SKM-1 (cell line): ENCODE measurements around the gene KCNK2.

Experiments used
- DNase-seq: peaks from one replicate; lab custom pipeline; 2025; ENCODE audit not compliant: unreplicated experiment; lab: John Stamatoyannopoulos, UW

KCNK2 gene

DNA sequence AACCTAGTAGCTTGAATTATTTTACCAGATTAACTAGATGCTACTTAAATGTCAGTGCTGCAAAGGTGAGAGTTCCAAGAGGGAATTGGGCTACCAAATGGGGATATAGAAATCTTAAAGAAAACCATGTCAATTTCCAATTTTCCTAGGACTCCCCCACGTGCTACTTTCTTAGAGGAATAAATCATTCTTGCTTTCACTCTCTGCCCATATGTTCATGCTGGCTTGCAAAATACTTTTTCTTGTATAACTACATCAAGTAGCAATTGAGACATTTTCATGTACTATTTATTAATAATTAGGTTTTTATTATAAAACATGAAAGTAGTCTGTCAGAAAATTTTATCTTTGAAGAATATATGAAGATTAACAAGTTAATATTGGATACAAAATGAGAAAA, 11.8 kb downstream of the KCNK2 start:
- no peak for DNase-seq

DNA sequence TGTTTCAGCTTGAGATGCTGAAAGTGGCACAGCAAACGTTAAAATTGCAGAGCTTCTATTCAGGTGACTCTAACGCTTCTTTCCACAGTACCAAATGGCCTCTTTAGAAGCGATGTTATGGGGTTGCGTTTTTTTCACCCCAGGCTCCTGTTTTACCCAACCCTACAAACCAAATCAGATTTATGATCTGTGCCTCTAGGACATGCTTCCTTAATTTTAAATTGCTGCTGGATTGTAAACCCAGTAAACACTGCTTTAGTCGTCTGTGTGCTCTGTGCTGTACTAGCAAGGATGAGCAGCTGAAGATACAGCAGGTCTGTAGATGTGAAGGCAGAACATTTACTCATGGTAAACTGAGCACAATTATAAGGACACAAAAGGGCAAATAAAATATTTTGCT, 13.0 kb downstream of the KCNK2 start:
- DNase-seq, result no peak

DNA sequence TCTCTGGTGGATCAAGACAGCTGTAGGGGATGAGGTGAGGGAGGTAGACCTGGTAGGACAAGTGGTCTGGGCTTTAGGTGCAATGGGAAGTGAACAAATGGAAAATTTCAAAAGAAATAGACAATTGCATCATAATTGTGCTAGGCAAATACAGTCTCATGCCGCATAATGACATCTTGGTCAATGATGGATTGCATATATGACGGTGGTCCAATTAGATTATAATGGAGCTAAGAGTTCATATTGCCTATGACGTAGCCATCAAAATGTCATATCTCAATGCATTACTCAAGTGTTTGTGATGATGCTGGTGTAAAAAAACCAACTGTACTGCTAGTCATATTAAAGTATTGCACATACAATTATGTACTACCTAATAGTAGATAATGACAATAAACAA, 19.0 kb downstream of the KCNK2 start:
- DNase-seq, result no peak

DNA sequence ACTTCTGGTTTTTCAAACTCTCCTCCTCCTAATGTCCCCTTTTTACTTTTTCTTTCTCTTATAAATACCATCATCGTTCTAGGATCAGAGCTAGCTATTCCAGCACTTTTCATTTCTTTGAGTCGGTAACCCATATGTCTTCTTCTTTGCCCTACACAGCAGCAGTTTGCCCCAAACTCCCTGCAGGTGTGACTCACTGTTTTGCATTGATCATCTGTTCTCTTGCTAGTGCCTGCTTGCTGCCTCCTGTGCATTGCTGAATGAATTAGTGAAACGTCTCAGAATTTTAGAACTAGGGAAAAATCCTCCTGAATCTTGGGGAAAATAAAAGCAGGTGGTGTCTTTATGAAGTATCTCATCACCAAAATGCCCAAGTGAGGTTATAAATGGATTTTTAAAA, 21.7 kb downstream of the KCNK2 start:
- no peak for DNase-seq

DNA sequence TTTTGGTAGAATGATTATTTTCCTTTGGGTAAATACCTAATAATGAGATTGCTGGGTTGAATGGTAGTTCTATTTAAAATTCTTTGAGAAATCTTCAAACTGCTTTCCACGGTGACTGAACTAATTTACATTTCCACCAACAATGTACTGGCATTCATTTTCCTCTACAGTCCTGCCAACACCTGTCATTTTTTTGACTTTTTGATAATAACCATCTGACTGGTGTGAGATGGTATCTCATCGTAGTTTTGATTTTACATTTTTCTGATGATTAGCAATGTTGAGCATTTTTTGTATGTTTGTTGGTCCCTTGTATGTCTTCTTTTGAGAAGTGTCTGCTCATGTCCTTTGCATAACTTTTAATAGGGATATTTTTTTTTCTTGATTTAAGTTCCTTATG, 23.5 kb downstream of the KCNK2 start:
- DNase-seq, result no peak

DNA sequence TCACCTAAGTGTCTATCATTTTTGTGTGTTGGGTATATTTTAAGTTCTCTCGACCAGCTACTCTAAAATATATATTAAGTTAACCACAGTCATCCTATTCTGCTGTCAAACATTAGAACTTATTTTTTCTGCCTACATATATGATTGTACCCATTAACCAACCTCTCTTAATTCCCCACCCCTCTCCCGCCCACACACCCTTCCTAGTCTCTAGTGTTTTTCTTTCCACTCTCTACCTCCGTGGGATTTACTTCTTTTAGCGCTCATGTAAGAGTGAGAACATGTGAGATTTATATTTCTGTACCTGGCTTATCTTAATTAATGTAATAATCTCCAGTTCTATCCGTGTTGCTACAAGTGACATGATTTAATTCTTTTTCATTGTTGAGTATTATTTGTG, 26.6 kb downstream of the KCNK2 start:
- no peak for DNase-seq

DNA sequence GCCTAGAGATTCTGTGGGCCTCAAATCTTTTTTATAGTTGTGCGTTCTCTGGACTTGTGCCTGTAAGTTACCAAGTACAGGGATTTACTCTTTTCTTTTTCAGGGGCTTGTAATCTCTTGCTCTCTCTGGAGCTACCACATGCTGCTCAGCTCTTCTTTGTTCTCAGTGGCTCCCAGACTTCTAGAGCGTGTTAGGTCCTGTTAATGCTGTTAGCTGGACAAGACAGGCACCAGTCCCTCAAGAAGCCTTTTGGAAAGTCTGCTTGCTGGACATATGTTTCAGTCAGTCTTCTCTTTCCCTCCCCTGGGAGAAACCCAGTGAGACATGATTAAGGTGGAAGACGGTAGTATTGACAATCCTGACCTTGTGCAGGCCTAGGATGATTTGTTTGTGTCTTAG, 29.4 kb downstream of the KCNK2 start:
- no peak for DNase-seq

DNA sequence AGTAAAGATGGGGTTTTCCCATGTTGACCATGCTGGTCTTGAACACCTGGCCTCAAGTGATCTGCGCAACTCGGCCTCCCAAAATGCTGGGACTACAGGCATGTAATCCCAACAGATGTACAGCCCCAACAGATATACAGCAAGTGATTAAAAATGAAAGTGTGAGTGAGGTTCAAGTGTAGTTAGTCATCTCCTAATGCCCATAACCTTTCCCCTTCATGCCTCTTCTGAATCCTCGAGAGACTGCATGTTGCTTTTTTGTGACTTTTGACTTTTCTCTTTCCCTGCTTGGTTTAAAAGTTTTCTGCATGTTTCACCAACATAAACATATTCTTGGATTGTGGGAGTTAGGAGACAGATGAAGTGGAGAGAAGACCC, 31.2 kb downstream of the KCNK2 start:
- DNase-seq, result no peak

DNA sequence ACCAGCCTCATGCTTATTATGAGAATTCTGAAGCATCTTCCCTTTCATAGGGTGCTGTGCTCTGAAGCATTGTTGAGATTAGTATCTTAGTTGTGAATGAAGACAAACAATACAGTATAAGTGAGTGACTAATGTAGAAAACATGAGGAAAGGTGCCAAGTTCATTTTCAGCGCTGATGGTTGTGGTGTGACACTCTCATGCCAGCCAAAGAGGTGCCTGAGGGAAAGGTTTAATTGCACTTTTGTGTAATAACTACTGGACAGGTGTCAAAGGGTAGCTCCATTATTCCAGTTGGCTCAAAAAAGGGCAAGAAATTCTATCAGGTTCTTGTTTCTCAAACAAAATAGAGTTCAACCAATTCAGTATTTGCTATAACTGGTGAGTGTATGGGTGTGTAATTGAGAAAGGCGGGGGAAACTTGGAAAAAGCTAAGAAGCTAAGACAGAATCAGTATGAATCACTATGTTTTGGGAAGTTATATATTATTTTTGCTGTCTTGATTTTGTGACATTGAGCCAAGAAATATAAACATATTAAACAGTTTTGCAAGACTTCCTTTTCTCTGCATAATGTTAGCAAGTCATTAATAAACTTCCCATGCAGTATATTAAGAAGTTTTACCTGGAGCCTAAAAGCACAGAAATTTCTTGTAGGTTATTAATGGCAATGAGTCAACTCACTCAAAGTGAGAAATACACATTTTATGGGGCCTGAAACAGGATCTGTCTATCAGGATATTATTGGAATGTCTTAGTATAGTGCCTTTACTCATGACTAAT, 31.8 kb downstream of the KCNK2 start:
- DNase-seq, result no peak

DNA sequence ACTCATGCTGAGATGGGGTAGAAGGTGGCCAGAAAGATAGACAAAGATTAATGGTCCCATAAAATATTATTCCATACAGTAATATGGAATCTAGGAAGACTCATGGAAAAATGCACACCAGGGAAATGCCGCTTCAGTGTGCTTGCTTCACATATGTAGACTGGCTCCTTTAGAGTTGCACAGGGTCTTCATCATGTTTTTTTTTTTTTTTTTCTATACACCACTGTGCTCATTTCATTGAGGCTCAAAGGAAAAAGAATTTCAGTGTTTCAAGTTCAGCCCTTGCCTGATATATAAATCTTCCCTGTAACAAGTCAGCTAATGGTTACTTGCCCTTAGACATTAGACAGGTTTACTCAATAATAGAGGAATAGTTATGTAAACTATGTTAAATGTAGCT, 33.2 kb downstream of the KCNK2 start:
- DNase-seq, result no peak

DNA sequence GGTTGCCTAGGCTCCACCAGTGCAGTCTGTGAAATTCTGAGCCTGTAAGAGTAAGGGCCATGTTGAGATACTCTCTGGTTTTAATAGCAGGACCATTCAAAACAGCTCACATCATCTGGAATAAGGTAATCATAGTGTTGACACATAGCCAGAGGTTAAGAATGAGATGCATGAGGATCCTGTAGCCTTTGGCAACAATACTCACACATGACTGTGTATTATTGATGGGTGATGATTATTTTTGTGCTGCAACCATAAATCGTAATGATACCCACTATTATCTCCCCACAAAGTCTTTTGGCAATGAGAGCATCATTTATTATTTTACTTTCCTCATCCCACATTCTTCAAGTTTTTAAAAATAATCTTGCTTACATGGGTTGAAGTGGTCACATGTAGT, 35.5 kb downstream of the KCNK2 start:
- DNase-seq, result no peak

DNA sequence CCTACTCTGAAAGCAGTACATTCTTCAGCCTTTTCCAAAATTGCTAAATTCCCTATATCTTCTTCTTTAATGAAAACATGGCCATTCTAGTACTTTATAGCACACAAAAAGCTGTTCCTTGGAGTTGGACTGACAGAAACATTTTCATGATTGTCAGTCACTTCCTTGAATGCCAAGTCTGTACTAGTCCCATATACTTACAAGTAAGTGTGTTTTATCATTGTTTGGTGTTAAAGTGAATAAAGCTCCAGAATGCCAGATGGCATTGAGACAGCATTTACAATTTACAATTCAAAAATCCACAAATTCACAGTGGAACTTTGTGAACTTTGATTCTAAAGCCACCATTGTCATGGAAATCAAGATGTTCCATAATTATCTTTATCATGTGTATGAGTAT, 36.5 kb downstream of the KCNK2 start:
- no peak for DNase-seq

DNA sequence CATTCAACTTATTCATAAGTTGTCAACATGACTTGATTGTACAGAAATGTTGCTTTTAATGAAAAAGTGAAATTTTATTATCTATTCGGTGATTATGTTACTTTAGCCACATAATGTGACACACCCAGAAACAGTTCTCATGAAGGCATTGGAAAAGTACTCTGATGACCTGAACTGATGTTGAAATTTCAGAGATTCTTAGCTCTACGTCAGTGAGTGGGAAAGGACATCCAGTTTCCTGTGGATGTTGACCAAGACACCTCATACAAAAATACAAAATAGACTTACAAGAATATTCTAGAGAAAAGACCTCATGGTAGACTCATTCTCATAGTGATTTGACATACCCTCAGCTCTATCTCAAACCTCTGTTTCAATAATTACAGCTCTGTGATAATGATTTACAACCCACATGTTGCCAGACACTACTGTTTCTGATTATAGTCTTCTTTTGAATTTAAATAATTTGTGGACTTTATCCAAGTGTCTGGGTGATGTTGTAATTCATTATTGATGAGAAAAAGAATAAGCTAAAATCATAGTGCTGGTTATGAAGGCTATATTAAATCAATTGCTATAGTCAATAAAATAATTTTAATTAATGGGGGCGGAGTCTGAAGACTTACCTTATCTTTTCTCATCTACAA, 37.3 kb downstream of the KCNK2 start:
- no peak for DNase-seq

DNA sequence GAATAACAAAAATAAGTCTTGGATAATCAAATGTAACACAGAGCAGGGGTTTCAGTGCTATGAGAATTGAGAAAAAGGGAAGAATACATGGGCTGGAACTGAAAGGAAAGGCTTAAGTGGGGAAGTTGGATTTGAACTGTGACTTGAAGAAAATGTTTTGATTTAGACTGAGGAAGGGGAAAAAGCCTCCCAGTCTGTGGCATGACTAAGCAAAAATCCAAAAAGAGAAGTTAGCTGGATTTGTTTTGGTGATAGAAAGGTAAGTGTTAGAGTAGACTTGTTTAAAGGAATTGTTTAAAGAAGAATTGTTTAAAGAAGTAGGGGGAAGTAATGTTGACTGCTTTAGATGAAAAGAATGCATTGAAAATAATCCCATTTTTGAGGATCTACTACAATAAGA, 46.0 kb downstream of the KCNK2 start:
- peak; percentile 81 for DNase-seq

DNA sequence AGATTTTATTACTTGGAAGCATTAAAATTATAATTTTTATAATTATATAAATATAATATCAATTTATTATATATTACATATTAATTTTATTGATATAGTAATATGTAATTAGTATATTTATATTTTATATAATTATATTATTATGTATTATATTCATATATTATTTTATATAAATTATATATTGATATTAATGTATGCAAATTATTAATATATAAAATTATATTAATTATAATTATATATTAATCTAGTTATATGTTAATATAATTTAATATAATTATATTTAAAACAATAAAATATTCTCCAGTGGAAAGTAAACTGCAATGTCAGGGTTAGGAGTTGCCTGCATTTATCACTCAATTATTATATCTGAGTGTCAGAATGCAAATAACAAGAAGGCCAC, 48.8 kb downstream of the KCNK2 start:
- no peak for DNase-seq

DNA sequence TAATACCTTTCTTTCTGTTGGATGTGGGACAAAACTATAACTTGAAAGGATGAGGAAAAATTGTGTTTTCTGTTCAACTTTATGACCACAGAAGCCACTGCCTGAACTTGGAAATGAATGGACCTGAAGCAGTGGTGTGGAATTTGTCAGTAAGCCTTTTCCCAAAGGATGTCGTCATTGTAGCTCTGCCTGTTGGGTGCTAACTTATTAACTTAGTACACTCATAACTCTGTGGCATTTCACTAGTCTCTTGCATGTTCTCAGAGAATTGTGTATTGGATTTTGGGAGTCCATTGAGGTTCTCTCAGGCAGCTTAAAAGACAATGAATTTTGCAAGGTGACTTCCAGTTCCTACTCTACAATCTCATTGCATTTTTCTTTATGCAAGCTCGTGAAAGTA, 49.6 kb downstream of the KCNK2 start:
- no peak for DNase-seq

DNA sequence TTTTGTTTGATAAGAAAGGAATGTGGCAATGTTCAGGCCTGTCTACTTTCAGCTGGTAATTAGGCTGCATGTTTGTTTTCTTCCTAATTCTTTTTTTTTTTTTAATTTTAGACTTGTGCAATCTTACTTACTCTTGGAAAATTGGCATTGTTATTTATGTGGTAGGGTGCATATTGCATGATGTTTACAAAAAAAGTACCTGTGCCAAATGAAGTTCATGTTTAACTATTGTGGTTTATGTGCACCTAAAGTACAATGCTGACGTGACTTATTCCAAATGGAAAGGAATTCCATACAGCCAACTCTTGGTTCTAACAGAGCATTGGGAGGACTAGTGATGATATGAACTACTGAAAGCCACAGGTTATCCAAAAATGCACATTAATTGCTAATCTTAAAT, 51.0 kb downstream of the KCNK2 start:
- DNase-seq, result no peak

DNA sequence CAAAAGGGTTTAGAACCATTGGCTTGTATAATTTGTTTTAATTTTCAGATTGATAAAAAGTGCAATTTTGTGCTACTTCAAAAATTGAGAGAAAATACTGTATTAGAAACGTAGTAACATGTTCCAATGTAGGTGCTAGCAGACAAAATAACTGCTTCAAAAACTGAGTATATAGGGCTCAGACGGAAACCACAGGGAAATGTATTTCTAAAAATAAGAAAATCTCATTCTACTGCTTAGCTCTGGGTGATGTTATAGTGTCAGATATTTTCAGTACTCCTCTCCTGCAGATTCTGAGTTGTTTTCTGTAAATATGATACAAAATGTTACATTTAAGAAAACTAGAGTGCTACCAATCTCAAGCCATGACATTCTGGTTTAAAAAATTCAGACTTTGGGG, 55.4 kb downstream of the KCNK2 start:
- DNase-seq, result no peak

DNA sequence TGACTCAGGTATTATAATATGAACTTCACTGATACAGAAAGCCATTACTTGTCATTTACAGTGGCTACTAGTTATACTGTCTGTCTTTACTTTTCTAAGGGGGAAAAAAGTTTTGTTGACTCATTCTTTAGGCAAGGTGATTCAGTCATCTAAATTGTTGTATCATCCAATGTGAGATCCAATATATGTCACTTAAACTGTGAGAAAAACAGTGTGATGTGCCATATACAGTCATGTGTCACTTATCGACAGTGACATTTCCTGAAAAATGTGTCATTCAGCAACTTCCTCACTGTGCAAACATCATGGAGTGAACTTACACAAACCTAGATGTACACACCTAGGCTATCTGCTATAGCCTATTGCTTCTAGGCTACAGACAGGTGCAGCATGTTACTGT, 57.6 kb downstream of the KCNK2 start:
- no peak for DNase-seq

DNA sequence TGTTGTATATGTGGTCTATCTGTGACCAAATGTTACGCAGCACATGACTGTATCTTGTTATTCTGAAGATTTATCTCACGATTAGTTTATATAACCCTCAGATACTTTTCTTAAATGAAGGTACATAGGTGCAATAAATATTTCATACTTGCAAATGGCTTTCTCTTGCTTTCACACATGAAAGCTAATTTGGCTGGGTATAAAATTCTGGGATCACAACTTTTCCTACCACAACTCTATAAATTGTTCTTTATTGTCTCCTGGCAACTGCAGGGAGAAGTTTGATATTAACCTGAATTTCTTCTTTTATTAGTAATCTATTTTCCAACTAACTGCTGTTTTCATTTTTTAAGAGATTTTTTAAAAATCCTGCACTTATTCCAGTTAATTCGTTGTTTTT, 58.9 kb downstream of the KCNK2 start:
- no peak for DNase-seq

DNA sequence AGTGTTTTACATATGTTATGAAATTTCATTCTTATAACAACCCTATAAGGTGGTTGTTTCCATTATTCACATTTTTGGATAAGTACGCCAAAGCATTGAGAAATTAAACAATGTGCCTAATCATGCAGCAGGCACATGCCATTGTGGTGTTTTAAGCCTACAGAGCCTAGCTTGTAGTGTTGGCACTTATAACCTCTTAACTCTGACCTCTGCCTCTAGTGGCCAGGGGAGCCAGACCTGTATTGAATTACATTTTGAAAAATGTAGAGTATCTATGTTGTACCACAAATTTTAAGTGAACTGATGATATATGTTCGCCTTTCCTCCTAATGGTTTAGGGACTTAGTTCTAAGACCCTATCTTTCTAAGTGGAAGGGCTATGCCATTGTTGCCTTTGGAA, 61.0 kb downstream of the KCNK2 start:
- DNase-seq, result no peak

DNA sequence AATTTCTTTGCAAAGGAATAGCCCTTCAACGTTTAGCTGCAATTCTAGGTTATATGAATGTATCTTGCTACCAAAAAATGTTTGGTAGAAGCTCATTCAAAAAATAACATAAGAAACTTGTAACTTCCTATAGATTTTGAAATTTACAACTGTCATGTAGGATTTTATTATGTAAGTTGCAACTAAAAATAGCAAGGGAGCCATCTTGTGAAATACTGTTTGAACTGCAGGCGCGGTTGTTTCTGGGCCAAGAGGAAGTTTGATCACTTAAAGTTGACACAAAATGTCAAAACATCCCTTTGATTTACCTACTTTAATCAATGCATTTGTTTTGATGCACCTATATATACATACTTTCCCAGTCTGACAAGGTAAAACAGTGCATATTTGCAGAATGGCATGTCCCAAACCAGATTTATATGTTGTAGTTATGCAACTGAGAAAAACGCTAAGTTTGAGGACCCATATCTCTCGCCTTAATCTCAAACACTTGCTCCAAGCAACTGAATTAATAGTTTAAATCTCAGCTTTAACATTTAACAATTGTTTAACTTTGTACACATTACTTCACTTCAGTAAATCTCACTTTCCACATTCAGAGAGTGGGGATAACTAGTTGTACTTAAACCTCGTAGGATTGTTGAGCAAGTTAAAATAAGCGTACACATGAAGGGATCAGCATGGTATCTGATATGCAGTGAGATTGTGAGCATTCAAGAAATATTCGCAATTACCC, 63.9 kb downstream of the KCNK2 start:
- peak; percentile 92 for DNase-seq
